Hematopoietic multipotent progenitor cell treated with erythropoietin and hydrocortisone succinate and interleukin-3 and kit ligand, for 4 days (in vitro differentiated cells): Measurements from ENCODE around the gene MACROD2.
"Not testable (repeated sequence)": the region's sequence is repeated elsewhere in the genome, so short reads cannot be mapped to it uniquely, and the experiment has no call there.

Experiments
- DNase-seq: peaks from one replicate; pipeline ENCODE4 v3.0.0-alpha.2; 2015

Gene MACROD2

GRCh38 chr20:15077733-15078250 lies 1082.5 kb downstream of the MACROD2 start:
- no peak for DNase-seq

GRCh38 chr20:15079594-15080340 lies 1084.5 kb downstream of the MACROD2 start:
- DNase-seq, result no peak

DNA sequence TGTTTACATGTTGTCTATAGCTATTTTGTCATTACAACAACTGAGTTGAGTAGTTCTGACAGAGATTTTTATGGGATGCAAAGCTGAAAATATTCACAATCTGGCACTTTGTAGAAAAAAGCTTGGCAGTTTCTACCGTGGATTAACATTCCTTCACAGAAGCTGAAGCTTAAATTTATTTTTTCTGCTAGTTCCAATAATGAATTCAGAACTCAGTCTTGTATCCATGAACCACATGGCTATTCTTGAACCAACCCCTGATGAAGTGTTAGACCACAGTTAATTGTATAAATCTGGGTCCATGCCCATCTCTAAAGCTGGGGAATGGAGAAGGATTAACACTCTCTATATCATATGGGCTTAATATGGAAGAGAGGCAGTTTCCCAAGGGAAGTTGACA lies 1085.9 kb downstream of the MACROD2 start:
- DNase-seq, result no peak

DNA sequence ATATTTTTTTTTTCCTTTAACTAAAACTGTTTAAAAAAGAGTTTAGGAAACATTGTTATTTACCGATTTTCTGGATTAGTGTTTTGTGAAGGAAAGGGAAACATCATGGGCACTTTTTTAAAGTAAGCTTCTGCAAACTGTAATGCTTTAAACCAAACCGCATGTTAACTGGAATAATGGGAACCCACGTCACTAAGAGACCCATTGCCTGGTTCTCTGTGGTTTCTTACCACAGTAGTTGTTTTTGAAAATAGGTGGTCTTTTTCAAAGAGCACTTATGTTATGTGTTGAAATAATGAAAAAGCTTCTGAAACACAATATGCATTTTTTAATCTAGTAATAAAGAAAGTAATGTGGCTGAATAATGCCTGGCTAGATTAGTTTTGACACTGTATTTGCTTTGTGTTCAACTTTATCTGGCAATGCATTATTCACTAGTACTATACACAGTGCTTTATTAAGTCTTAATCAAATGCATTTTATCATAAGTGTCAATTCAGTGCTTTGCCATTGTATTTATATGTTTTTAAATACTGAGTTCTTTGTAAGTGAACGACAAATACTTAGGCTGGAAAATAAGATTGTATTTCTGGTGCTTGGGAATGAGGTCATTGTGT lies 1096.2 kb downstream of the MACROD2 start:
- DNase-seq, result no peak

- DNase-seq, result no peak
Observed at GRCh38 chr20:15098351-15098750, 1103.0 kb downstream of the MACROD2 start.

DNA sequence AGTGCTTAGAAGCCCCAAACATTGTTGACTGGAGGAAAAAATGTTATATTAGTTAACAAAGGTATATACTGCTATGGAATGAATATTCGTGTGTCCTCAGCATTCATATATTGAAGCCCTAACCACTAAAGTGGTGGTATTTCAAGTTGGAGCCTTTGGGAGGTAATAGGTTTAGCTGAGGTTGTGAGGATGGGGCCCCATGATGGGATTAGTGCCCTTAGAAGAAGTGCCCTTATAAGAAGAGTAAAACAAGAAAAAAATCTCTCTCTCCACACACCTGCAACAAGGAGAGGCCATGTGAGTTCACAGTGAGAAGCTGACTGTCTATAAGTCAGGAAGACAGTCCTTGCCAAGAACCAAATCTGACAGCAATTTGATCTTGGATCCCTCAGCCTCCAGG lies 1103.8 kb downstream of the MACROD2 start:
- no peak for DNase-seq

GRCh38 chr20:15100506-15101160 lies 1105.3 kb downstream of the MACROD2 start:
- DNase-seq, result no peak

DNA sequence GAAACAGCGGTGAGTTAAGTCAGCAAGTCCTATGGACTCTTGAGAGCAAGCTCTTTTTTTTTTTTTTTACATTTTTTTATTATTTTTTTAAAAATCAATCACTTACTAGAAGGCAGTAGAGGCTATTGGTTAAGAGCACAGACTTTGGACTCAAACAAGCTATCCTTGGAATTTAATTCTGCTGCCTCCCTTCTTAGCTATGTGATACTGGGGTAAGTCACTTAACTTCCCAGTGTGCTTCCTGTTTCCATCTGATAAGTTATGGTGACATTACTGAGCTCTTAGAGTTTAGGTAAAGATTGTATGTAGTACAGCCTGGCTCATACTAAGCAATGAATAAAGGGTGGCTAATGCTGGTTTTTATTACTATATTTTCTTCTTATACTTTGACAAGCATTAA lies 1112.6 kb downstream of the MACROD2 start:
- DNase-seq, result no peak

DNA sequence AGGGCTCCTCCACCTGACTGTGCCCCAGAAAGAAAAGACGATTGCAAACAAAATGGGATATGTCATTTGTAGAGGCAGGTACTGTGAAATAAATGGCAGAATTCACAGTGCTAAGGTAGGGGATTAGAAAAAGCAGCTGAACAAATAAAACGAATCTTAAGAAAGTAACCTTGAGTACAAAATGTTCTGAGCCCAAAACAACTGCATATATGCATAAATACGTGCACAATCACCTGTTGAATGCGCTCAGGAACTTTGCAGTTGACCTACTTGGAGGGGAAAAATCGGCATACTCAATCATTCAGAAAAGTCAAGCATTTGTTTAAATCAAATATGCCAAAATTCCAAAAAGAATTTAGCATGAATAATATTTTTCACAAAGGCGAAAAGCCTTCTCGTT lies 1114.2 kb downstream of the MACROD2 start:
- no peak for DNase-seq

- DNase-seq, result no peak
Observed at GRCh38 chr20:15111654-15112053, 1116.3 kb downstream of the MACROD2 start.

GRCh38 chr20:15113144-15113773 lies 1117.9 kb downstream of the MACROD2 start:
- DNase-seq, result no peak

DNA sequence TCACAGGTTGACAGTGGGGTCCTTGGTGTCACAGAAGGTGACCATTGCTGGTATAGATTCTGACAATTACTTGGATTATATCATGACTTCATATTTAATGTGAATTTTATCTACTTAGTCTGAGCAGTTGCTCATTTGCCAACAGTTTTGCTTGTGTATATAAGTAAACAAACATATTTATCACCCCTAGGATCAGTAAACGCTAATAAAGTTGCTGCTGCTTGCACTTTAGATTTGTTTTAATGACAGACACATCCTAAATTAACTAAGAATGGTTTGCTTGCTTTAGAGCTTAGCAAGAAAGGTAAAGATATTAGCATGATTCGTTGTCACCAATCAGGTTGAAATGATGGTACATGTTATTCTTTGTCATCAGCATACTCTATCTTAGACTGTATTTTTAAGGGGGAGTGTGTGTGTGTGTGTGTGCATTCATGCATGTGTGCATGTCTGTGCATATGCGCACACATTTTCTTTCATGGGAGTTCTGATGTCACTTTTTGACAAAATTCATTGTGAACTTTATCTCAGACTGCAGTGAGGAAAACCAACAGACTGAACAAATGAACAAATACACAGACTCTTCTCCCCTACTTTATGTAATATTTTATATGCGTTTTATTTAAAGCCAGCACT lies 1124.7 kb downstream of the MACROD2 start:
- no peak for DNase-seq

GRCh38 chr20:15122613-15123012 lies 1127.3 kb downstream of the MACROD2 start:
- no peak for DNase-seq

GRCh38 chr20:15131176-15131575 lies 1135.9 kb downstream of the MACROD2 start:
- DNase-seq, result no peak

DNA sequence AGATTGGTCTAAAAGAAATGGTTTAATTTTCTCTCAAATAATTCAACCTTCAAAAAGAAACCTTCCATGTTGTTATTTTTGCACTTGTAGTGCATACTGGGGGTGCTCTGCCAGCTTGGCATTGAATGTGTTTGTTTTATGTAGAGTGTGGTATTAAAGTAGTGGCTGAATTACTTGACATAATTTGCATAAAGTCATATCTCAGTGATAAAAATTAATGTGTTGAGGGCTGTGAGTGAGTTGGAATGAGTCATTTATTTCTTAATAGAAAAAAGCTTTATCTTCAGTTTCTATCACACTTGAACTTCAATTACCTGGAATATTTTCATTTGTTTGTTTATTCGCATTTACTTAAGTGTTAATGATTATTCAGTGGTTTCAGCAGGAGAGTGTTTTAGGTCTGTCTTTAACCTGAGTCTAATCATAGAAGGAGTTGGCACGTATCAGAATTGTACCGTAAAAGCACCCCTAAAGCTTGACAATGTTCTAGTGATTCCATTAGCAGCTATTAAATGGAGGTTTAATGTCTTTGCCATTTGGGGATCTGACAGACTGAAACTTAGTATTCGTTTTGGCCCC lies 1143.3 kb downstream of the MACROD2 start:
- DNase-seq, result no peak

DNA sequence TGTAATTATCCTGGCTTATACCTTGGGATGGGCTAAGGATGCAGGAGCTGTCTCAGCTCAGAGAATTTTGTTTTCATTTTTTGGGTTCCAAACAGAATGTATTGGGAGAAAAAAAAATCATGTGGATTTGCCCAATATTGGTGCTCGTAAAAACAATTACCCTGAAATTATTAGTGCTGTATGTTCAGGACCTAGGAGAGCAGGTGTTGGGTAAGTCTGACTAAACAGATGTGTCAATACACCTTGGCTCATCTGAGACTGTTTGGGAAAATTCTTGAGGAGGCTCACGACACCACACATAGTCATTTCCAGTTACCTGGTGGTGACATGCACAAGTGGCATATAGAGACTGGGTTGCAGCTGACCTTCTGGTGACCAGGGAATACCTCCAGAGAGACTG lies 1144.2 kb downstream of the MACROD2 start:
- no peak for DNase-seq

- no peak for DNase-seq
Observed at GRCh38 chr20:15140286-15140685, 1145.0 kb downstream of the MACROD2 start.

GRCh38 chr20:15140940-15141339 lies 1145.6 kb downstream of the MACROD2 start:
- DNase-seq, result not testable (repeated sequence)

DNA sequence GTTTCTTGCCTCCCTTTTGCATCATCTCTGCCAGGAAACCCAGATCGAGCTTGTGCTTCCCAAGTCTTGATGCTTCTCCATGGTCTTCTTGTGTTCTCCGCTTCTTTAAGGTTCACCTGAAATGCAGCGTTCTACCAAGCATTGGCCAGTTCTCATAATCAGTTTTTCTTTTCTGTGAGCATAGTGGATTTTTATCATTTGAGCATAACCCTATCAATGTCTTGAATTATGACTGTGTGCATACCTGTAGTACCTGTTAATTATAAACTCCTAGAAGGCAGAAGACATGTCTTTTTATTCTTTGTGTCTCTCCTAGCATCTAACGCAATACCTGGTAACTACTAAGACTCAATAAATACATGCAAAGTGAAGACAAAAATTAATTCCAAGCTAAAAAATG lies 1146.5 kb downstream of the MACROD2 start:
- DNase-seq, result no peak

- no peak for DNase-seq
Observed at GRCh38 chr20:15143478-15143877, 1148.2 kb downstream of the MACROD2 start.

DNA sequence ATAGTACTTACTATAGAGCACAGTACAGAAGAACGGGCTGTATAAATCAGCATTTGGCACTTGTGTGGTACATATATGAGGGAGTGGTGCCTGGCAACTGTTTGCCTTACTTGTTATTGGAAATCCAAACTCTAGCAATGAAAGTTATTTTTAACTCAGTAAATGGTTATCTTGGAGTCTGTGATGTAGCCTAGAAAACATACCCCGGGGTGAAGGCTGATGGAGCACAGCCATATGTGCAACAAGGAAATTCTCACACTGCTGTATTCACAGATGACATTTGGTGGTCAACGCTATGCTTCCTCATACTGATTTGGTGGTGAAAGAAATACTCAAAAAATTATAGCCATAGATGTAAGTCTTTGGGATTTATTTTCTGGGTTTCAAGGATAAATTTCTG lies 1149.6 kb downstream of the MACROD2 start:
- no peak for DNase-seq

- no peak for DNase-seq
Observed at GRCh38 chr20:15146948-15147347, 1151.6 kb downstream of the MACROD2 start.

DNA sequence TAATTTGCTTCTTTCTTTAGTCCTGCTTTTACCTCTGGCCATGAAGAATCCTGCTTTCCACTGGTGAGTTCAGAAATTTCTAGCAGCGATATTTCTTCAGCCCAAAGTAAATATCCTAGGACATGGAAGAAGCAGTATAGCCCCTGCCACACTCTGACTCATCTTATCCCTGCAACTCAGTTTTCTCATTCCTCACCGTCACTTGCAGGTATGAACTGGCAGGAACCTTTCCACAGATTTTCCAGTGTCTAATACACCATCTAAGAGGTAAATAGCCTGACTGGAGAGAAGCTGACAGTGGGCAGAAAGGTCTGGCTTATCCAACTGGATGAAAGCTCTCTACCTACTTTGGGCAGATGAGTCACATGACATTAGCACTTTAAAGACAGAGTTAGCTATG lies 1158.8 kb downstream of the MACROD2 start:
- no peak for DNase-seq
